Stimulated activated naive CD8-positive, alpha-beta T cell treated with anti-CD3 and anti-CD28 coated beads, Interleukin-15, Interleukin-2, amounts not matched to agents 100 ng/mL and 50 ng/mL, for 24 hours (primary cell): Measurements from ENCODE around the gene LYZL4.

Experiments
- H3K27ac Mint-ChIP-seq: one replicate; pipeline ENCODE4 v1.8.0; 2021; ENCODE audit warnings: mild to moderate bottlenecking, mixed read lengths
- H3K27me3 Mint-ChIP-seq: one replicate; pipeline ENCODE4 v1.8.0; 2021; ENCODE audit warnings: mixed read lengths
- H3K36me3 Mint-ChIP-seq: one replicate; pipeline ENCODE4 v1.8.0; 2021; ENCODE audit warnings: low read depth, mixed read lengths
- H3K4me1 Mint-ChIP-seq: one replicate; pipeline ENCODE4 v1.8.0; 2021; ENCODE audit warnings: low read depth, mixed read lengths
- H3K4me3 Mint-ChIP-seq: one replicate; pipeline ENCODE4 v1.8.0; 2021; ENCODE audit warnings: mild to moderate bottlenecking, mixed read lengths
- H3K9me3 Mint-ChIP-seq: one replicate; pipeline ENCODE4 v1.8.0; 2021; ENCODE audit warnings: mixed read lengths

Gene LYZL4

DNA sequence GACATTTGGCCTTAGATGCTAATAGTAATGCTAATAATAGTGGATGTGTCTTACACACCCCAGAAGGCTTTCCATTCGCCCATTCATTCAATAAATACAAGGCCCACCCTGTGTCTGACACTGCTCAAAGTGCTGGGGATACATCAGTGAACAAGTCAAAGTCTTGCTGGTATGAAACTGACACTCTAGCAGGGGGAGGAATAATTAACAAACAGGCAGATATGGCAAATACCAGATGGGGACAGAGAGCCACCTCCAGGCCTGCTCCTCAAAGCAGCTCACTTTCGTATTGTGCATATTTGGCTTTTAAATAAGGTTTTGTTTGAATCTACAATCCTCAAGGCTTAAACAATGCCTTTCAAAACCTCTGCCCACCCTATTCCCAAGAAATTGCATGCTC lies 28.3 kb upstream of the LYZL4 start:
- no peaks in the 10 kb centered on the region for H3K27me3 Mint-ChIP-seq
- H3K27ac Mint-ChIP-seq = no peak overlapping the region
- no peak overlapping the region for H3K4me3 Mint-ChIP-seq
- H3K4me1 Mint-ChIP-seq = no peaks in the 10 kb centered on the region
- no peaks in the 10 kb centered on the region for H3K36me3 Mint-ChIP-seq
- H3K9me3 Mint-ChIP-seq = peaks cover 4% of the 10 kb centered on the region

DNA sequence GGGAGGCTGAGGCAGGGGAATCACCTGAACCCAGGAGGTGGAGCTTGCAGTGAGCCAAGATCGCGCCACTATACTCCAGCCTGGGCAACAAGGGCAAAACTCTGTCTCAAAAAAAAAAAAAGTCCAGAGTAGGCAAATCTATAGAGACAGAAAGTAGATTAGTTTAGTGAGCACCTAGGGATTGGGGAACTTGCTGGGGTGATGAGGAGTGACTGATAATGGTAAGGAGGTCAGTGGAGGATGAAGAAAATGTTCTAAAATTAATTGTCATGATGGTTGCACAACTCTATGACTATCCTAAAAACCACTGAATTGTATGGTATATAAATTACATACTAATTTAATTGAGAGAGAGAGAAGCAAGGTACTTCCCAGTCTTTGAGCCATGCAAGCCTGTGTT lies 27.8 kb upstream of the LYZL4 start:
- Mint-ChIP-seq H3K36me3 (no peaks in the 10 kb centered on the region), H3K4me3 (no peak overlapping the region), H3K4me1 (no peaks in the 10 kb centered on the region), H3K27me3 (no peaks in the 10 kb centered on the region), H3K9me3 (peaks cover 4% of the 10 kb centered on the region), H3K27ac (no peak overlapping the region)

GRCh38 chr3:42434777-42435380 lies 24.5 kb upstream of the LYZL4 start:
- no peak overlapping the region for H3K4me3 Mint-ChIP-seq
- H3K36me3 Mint-ChIP-seq = no peaks in the 10 kb centered on the region
- no peak overlapping the region for H3K27ac Mint-ChIP-seq
- H3K27me3 Mint-ChIP-seq = no peaks in the 10 kb centered on the region
- peaks cover 13% of the 10 kb centered on the region for H3K9me3 Mint-ChIP-seq
- H3K4me1 Mint-ChIP-seq = no peaks in the 10 kb centered on the region

DNA sequence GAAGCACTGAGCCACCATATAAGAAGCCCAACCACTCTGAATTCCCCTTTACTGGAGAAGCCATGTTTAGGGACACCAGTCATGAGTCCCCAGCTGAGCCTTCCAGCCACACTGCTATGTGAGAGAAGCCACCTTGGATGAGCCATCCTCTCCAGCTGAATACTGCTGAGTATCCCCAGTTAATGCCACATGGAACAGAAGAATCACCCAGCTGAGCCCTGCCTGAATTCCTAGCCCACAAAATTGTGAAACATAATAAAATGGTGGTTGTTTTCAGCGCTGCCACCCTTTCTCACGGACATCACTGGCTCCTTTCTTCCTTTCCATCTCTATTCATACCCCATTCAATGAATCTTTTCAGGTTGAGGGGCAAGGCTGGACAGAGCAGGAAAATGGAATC lies 22.1 kb upstream of the LYZL4 start:
- H3K4me3 Mint-ChIP-seq = no peak overlapping the region
- H3K9me3 Mint-ChIP-seq = peaks cover 13% of the 10 kb centered on the region
- H3K36me3 Mint-ChIP-seq = no peaks in the 10 kb centered on the region
- H3K4me1 Mint-ChIP-seq = no peaks in the 10 kb centered on the region
- peaks cover 3% of the 10 kb centered on the region for H3K27me3 Mint-ChIP-seq
- H3K27ac Mint-ChIP-seq = no peak overlapping the region

DNA sequence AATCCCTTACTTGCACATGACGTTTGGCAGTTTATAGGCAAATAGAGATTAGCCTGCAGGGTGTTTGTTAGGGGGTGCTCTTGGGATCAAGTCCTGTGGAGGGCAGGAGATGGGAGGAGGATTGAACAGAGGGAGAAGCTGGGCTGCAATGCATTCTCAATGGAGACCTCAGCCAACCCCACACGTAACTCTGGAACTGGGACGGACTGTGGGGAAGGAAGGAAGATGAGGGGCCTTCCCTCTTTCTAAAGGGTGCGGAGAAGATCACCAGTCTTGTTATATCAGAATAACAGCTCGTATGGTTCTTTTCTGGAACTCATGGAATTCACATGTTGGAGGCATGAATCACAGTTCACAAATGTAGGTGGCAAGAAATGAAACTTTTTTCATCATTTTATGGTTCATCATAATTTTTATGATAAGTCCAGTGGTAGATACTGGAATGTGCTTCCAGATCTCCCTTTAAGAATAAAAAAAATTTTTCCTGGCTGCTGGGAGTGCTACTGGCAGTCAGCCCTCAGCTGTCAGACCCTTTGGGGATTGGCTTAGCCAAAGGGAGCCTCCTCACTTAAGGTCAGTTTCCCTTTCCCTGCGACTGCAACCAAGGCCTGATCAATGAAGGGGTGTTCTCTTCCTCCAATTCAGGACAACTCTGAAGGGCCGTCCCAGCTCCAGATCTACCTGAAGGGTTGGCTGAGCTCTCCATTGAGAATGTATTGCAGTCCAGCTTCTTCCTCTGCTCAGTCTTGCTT lies 20.5 kb upstream of the LYZL4 start:
- Mint-ChIP-seq H3K27me3 (peaks cover 3% of the 10 kb centered on the region), H3K9me3 (peaks cover 13% of the 10 kb centered on the region), H3K4me1 (no peaks in the 10 kb centered on the region), H3K4me3 (no peak overlapping the region), H3K36me3 (no peaks in the 10 kb centered on the region), H3K27ac (no peak overlapping the region)

DNA sequence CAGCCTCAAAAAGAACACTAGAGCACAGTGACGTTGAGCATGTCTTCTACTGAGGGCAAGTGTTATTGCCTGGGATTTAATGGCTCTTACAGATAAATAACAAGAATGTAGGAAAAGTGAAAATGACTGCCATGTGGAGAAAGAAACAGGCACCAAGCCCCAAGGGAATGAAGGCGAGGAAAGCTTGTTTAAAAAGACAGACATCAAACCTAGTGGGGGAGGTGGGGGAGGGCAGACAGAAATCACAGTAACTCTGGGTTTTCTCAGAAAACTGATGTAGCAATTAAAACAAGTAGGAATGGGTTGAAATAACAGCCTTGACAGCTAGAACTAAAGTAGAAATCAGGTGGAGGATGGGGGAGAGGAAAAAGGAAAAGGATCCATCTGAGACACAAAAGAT lies 18.4 kb upstream of the LYZL4 start:
- Mint-ChIP-seq H3K4me3 (no peak overlapping the region), H3K27ac (no peak overlapping the region), H3K27me3 (peaks cover 3% of the 10 kb centered on the region)

GRCh38 chr3:42425736-42426407 lies 15.5 kb upstream of the LYZL4 start:
- Mint-ChIP-seq H3K36me3 (no peaks in the 10 kb centered on the region), H3K27ac (no peak overlapping the region), H3K4me3 (no peak overlapping the region), H3K9me3 (no peaks in the 10 kb centered on the region), H3K27me3 (peaks cover 3% of the 10 kb centered on the region), H3K4me1 (no peaks in the 10 kb centered on the region)

More for the DNA sequence above, 18.4 kb upstream of the LYZL4 start:
- H3K4me1 Mint-ChIP-seq = no peaks in the 10 kb centered on the region
- no peaks in the 10 kb centered on the region for H3K36me3 Mint-ChIP-seq
- H3K9me3 Mint-ChIP-seq = peaks cover 10% of the 10 kb centered on the region

DNA sequence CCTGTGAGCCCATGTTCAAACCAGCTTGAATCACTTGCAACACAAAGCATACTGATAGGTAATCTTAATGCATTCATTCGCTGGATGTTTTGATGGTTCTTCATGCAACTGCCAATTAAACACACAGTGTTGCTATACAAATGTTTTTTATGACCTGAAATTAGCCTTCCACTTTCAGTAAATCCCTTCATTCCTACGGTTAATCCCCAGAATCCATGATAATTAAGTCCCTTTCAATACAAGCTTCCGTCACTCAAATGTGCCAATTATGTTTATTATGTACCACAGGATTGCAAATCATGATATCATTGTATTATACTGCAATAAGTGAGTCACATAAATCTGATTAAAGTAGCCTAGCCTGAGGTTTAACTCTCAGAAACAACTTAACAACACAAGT lies 14.5 kb upstream of the LYZL4 start:
- Mint-ChIP-seq H3K4me3 (no peak overlapping the region), H3K27ac (no peak overlapping the region), H3K36me3 (no peaks in the 10 kb centered on the region)

GRCh38 chr3:42421818-42422796 lies 11.7 kb upstream of the LYZL4 start:
- H3K36me3 Mint-ChIP-seq = no peaks in the 10 kb centered on the region
- H3K27me3 Mint-ChIP-seq = no peaks in the 10 kb centered on the region
- H3K27ac Mint-ChIP-seq = no peak overlapping the region
- H3K4me1 Mint-ChIP-seq = no peaks in the 10 kb centered on the region
- no peak overlapping the region for H3K4me3 Mint-ChIP-seq
- H3K9me3 Mint-ChIP-seq = no peaks in the 10 kb centered on the region

More for the DNA sequence above, 14.5 kb upstream of the LYZL4 start:
- no peaks in the 10 kb centered on the region for H3K4me1 Mint-ChIP-seq
- H3K27me3 Mint-ChIP-seq = peaks cover 3% of the 10 kb centered on the region
- no peaks in the 10 kb centered on the region for H3K9me3 Mint-ChIP-seq

DNA sequence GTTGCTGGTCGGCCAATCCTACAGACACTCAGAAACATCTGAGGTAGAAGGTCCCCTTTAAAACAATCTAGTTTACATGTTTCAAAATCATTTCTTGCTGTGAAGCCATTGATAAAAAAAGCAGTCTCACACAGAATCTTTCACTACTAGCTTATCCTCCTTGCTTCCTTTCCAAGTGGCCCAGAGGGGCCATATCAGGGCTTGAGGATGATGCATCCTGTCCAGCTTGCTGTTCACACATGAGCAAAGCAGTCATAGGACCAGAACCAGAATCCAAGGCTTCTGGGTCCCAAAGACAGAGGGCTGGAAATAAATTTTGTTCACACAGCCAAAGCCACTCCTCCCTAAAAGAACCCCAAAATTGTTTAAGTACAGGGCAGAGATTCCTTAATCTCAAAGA lies 9.2 kb upstream of the LYZL4 start:
- Mint-ChIP-seq H3K27ac (no peak overlapping the region), H3K4me1 (no peaks in the 10 kb centered on the region), H3K9me3 (no peaks in the 10 kb centered on the region), H3K4me3 (no peak overlapping the region), H3K36me3 (no peaks in the 10 kb centered on the region), H3K27me3 (no peaks in the 10 kb centered on the region)

DNA sequence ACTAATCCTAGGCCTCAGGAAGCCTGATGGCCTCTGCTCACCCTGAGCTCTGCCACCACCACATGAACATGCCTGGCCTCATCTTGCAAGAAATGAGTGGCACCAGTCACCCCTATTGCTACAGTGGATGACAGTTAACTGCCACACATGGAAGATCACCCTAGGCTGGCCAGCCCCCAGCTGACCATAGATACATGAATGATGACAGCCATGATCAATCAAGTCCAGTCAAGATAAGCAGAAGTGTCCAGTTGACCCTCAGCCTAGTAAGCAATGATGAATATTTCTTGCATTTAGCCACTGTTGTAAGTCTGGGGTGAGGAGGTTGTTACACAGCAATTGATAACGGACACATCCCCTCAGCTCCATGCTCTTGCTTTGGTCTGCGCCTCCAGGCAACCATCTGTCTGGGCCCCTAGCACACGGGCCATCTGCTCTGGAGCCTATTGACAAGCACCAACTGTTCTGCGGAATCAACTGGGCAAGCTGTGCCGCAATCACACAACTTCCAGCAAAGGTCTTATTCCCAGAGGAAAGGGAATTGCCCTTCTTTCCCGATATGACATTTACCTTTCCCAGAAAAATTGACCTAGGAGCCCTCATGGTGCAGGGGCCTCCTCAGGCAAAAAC lies 2.2 kb upstream of the LYZL4 start:
- no peaks in the 10 kb centered on the region for H3K9me3 Mint-ChIP-seq
- H3K27ac Mint-ChIP-seq = no peak overlapping the region
- no peaks in the 10 kb centered on the region for H3K4me1 Mint-ChIP-seq
- H3K36me3 Mint-ChIP-seq = no peaks in the 10 kb centered on the region
- H3K27me3 Mint-ChIP-seq = peaks cover 3% of the 10 kb centered on the region
- H3K4me3 Mint-ChIP-seq = no peak overlapping the region

DNA sequence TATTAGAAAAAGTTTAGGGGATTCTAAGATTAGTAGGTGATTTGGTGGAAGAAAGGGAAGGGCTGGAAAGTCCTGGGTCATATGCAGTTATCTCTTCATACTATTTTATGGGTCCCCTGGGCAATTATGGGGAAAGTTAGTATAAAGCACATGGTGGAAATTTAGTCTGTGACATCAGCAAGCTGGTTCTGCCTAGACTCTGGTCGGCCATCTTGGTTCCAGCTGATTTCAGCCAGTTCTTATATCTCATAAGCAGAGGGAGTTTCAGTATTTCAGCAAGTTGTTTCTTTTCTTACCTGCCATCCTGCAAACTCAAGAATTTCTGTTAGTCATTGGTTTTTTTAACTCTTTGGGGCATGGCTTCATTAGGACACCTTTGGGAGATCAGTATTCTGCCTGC lies 1.0 kb upstream of the LYZL4 start:
- Mint-ChIP-seq H3K27me3 (peaks cover 3% of the 10 kb centered on the region), H3K36me3 (no peaks in the 10 kb centered on the region)

DNA sequence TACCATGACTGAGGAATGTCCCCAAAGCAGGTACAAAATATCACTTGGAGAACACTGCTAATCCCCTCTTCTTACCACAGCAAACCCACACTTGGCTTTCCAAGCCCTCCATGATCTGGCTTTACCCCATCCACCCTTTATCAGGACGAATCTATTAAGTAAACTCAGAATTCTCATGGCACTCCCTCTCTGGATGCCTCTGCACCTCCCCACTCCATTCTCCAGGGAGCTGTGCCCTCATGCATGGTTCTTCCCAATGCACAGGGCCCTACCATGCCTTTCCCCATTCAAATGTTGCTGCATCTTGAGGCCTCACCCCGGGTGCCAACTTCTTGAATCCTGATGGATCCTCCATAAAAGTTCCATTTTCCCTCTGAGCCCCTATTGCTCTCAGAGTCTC lies 2.3 kb downstream of the LYZL4 start:
- no peak overlapping the region for H3K27ac Mint-ChIP-seq
- H3K4me1 Mint-ChIP-seq = peaks cover 7% of the 10 kb centered on the region
- no peak overlapping the region for H3K4me3 Mint-ChIP-seq
- no peaks in the 10 kb centered on the region for H3K27me3 Mint-ChIP-seq
- no peaks in the 10 kb centered on the region for H3K9me3 Mint-ChIP-seq
- no peaks in the 10 kb centered on the region for H3K36me3 Mint-ChIP-seq

More for the DNA sequence above, 1.0 kb upstream of the LYZL4 start:
- Mint-ChIP-seq H3K9me3 (no peaks in the 10 kb centered on the region), H3K4me3 (no peak overlapping the region), H3K4me1 (no peaks in the 10 kb centered on the region), H3K27ac (no peak overlapping the region)

DNA sequence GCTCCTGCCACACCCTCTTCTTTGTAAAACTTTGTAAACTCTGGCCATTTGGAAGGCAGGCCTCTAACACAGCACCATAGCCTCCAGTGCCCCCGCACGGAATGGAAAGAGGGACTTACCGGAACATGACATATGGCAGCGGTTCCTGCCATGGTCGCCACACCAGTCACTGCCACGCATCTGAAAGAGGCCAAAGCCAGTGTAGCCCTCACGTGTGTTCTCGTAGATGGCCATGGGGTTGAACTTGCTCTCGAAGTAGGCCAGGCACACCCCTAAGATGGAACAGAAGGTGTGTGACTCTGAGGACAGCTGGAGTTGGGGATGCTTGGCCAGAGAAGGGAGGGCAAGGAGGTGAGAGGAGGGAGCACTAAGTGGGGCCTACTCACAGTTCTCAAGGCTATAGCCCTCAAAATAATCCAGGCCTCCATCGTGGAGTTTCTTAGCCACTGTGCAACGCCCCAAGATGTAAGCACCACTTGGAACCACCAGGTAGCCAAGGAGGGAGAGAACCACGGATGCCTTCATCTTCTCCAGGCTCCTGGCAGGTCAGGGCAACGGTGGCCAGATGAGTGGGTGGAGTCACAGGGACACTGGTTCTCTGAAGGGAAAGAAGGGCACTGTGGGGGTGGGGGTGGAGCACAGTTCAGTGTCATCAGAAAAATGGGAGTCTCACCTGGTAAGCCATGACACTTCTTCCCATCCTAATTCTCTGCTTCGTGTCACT lies 3.5 kb downstream of the LYZL4 start:
- H3K4me3 Mint-ChIP-seq = no peak overlapping the region
- H3K27ac Mint-ChIP-seq = no peak overlapping the region
- H3K9me3 Mint-ChIP-seq = no peaks in the 10 kb centered on the region
- no peaks in the 10 kb centered on the region for H3K36me3 Mint-ChIP-seq
- H3K27me3 Mint-ChIP-seq = no peaks in the 10 kb centered on the region
- peaks cover 13% of the 10 kb centered on the region for H3K4me1 Mint-ChIP-seq
